Putamen (tissue), 1 donor: ENCODE results near the gene GPR156.
"Not testable (repeated sequence)": the region's sequence is repeated elsewhere in the genome, so short reads cannot be mapped to it uniquely, and the experiment has no call there.

Source experiments
- DNase-seq: peaks from one replicate; pipeline ENCODE4 v3.0.0-alpha.2; 2016; ENCODE audit warnings: low spot score

GPR156 gene

DNA sequence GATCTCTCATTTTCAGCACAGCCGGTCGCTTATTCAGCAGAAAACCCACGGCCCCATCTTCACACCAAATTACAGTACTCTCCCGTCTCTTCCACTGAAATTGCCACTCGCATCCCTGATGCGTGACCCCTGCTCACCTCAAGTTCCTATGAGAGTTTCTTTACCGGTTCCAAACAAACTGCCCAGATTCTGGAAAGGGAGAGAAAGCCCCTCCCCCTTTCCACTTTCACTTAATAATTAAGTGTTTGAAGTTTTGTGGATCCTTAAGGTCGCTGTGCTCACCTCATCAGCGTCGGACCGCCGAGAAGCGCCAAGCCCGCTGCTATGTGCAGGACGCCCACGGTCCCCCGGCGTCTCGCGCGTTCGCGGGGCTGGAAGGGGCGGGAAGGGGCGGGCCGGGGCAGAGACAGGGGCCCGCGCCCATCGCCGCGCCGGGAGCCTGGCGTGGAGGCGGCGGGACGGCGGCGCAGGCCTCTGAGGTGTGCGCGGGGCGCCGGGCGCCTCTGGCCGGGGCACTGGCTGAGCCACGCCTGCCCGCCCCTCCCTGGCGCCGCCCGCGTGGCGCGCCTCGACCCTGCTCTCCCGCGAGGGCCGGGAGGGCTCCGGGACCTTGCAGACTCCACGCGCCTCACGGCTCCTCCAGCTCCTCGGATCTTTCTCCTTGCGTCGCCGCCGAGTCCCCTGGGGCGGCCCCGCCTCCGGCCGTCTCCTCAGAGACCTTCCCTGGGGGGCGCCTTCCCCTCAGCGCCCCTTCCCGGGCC is at the start of gene GPR156:
Gene GPR156, minus strand, starts transcription at position 476 of the 761 bp plus-strand sequence. CDS start 41,124 bp downstream, outside the sequence.
- DNase-seq, result no peak

DNA sequence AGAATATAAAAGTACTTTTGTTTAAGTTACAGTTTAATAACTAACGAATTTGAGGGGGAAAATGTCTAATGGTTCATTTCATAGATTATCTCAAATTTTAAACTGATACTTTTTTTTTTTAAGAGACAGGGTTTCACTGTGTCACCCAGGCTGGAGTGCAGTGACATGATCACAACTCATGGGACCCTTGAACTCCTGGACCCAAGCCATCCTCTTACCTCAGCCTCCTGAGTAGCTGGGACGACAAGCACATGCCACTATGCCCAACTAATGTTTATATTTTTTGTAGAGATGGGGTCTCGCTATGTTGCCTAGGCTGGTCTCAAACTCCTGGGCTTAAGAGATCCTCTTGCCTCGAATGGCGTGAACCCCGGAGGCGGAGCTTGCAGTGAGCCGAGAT is 47.6 kb upstream of the GPR156 start:
- DNase-seq, result no peak

DNA sequence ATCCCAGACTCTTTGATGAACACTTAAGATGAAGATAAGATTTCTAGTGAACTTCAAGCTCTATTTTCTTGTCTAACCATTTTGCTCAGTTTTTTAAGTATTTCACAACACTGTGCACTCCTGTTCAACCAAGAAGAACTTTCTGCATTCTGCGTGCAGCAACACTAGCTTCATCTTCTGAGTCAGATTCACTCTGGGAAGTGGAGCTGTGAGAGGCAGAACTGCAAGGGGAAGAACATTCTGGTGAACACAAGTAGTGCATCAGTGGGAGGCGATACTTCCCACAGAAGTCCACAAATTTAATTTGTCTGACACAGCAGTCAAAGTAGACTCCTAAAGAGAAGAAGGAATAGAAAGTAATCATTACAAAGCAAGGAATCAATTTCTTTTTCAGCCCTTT is 46.1 kb upstream of the GPR156 start:
- DNase-seq, result peak; percentile 63

DNA sequence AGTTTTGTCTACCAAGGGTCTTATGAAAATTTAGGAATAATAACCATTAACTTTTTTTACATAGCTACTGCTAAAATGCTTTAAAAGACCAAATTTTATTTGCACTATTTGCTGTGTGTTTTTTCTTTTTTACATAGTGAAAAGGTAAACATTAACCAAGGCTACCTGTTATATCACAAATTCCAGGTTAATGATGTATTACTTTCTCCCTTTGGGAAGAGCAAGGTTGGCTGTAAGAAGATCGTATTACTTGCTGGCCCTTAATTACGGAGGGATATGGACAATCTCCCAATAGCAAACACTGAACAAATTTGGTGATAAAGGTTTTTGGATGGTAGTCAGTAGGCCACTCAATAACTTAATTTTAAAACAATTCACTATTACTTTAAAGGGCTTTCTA is 41.8 kb upstream of the GPR156 start:
- no peak for DNase-seq

DNA sequence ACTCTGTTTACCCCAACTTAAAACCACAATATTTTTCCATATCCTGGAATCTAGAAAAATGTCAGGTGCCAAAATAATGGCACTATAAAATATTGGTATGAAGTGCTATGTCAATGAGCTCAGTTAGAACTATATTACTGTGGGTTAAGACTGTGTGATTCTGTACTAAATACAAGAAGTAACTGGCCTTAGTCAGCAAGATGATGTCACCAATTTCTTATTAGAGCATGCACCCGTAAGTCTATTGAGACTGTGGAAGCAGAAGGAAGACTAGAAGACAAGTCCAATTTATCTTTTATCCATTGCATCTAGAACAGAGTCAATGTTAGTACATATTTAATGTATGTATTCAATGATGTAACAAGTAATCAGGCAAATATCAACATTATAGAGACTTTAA is 39.2 kb upstream of the GPR156 start:
- DNase-seq, result no peak

DNA sequence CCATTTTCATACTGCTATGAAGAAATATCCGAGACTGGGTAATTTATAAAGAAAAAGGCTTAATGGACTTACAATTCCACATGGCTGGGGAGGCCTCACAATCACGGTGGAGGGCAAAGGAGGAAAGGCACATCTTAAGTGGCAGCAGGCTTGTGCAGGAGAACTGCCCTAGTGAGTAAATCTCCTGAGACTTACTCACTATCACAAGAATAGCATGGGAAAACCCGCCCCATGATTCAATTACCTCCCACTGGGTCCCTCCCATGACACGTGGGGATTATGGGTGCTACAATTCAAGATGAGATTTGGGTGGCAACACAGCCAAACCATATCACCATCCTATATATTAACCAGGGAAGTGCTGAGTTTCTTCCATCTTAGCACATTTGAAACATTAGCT is 38.7 kb upstream of the GPR156 start:
- DNase-seq, result not testable (repeated sequence)

DNA sequence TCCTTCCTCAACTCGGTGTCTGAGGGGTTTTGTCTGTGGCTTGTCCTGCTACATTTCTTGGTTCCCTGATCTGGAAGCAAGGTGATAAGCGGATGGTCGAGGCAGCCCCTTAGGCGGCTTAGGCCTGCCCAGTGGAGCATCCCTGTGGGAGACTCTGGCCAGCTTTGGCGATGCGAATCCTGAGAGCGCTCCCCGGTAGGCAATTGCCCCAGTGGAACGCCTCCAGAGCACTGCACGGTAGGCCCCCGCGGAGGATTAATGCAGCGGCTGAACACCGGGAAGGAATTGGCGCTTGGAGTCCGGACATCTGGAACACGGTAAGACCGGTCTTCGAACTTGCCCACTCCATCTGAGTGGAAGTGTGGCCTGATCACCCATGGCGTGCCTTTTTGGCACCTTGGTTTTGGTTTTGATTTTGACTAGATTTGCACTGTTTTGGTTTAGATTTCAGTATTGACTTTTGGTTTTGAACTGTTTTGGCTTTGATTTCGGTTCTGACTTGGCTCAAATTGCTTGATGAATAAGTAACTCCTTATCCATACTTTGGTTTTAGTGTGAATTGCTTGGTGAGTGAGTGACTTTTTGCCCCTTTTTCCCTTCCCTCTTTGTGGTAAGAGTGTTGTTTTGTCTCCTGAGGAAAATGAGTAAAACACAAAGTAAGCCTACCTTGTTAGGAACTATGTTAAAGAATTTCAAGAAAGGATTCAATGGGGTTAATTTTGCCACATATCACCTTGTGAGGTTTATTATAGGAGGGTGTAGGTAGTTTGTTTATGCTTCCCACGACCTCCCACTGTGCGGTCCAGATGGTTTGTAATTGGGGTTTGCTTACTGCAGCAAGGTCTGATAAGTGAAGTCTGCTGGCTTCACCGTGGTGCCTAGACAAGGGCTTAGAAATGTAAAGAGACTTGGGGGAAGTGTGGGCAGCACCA is 27.1 kb upstream of the GPR156 start:
- no peak for DNase-seq

DNA sequence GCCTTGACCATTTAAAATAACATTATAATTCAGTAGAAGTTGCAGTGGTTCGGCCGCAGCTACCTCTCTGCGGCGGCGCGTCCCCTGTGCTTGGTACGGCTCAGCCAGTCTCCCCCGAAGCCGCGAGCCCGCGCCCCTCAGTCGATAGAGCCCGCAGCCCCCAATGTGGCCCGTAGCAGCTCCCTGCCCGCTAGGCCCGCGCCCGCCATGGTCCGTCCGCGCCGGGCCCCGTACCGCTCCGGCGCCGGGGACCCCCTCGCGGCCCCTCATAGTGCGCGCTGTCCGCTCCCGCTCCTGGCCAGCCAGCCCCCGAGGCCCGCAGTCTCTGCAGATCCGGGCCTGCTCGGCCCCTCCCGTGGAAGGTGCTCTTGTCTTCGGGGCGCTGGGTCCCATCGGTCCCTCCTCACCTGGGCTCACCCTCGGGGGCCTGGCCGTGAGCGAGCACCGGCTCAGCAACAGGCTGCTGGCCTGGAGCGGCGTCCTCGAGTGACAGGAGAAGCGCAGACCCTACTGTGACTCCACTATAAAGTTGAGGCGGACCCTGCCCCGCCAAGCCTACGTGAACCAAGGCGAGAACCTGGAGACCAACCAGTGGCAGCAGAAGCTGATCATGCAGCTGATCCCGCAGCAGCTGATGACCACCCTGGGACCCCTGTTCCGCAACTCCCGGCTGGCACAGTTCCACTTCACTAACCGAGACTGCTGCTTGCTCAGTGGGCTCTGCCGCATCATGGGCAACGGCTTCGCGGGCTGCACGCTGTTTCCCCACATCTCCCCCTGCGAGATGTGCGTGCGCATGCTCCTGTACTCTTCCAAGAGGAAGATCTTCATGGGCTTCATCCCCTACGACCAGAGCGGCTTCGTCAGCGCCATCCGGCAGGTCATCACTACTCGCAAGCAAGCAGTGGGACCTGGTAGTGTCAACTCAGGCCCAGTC is 21.8 kb upstream of the GPR156 start:
- no peak for DNase-seq

DNA sequence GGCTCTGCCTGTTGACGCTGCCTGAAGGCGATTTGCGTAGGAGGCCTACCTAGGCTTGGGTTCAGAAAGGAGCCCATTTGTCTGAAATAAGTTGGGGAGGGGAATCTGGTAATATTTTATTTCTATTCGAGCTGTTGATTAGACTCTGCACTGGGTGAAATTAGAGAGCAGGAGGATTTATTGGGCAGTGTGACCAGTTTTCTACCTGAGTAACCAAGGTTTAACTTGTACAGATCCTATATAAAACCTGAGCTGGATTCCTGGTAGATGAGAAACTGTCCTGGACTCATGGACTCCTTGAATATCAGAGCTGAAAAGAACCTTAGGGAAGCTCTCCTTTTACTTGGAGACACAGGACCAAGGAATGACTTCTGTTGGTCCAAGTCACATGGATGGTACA is 19.6 kb upstream of the GPR156 start:
- DNase-seq, result no peak

DNA sequence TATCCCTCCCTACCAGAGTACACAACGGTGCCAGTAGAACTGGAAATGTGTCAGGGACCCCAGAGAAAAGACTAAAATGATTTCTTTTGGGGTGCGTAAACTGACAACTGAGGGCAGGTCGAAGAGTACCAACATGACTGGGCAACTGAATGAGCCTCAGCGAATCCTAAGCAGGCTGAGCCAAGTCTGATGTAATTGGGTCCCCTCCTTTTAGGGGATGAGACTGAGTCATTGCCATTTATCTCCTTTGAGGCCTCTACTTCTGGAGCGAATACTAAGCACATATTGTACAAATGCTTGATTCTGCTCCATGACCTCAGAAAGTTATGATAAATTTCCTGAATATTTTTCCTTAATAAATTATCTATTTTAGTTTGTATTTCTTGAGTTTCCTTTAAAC is 17.3 kb upstream of the GPR156 start:
- DNase-seq, result no peak

DNA sequence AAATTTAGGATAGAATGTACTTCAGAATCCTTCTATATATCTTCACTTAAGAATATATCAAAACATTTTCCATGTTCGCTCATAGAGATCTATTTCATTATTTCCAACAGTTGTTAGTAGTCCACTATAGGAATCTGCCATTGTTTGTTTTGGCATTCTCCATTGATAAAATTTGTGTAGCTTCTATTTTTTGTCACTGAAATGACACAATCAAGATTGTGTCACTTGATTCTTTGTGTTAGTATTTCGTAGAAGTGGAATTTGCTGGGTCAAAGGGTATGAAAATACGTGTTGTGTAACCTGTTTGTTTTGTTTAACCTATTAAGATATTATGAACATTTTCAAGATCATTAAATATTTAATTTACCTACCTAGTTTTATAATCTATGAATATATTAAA is 15.9 kb upstream of the GPR156 start:
- DNase-seq, result no peak

DNA sequence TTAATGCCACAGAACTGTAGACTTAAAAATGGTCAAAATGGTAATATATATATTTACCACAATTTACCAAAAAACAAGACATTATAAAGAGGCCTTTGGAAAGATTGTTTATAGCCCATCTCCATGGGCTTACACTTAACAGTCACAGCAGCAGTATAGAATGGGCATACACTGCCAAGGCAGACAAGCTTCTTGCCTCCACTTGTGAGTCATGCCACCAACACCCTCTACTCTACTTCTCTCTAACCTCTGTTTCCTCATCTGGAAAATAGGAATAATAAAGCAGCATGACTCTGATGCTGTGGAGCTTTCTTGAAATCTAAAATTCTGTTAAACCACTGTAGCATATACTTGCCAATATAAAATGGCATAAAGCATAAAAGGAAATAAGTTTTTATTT is 14.4 kb upstream of the GPR156 start:
- no peak for DNase-seq

DNA sequence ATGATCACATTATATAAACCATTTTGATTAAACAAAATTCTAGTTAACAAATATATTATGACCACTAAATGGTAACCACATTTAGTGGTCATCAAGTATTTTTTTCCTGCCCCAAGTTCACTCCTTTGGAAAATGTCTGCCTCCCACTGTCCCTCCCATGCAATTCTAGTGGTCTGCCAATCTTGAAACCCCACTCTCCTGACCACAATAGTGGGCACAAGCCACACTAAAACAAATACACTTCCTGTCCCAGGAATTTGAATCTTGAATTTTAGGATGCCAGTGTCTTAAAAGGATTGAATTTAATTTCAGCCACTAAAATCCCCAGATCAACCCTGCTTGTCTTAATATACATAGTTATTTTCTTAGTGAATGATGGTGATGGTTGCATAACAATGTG is 14.0 kb upstream of the GPR156 start:
- DNase-seq, result no peak

DNA sequence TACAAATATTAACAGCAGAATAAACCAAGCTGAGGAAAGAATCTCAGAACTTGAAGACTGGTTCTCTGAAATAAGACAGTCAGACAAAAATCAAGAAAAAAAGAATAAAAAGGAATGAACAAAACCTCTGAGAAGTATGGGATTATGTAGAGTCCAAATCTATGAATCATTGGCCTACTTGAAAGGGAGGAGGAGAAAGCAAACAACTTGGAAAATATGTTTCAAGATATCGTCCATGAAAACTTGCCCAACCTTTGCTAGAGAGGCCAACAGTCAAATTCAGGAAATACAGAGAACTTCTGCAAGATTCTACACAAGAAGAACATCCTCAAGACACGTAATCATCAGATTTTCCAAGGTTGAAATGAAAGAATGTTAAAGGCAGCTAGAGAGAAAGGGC is 6.5 kb upstream of the GPR156 start:
- DNase-seq, result not testable (repeated sequence)

DNA sequence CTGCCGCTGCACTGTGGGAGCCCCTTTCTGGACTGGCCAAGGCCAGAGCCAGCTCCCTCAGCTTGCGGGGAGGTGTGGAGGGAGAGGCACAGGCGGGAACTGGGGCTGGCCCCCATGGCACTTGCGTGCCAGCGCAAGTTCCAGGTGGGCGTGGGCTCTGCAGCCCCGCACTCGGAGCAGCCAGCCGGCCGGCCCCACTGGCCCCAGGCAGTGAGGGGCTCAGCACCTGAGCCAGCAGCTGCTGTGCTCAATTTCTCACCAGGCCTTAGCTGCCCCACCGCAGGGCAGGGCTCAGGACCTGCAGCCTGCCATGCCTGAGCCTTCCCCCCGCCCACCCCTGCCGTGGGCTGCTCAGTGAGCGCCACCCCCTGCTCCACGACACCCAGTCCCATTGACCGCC is 4.6 kb upstream of the GPR156 start:
- DNase-seq, result no peak

DNA sequence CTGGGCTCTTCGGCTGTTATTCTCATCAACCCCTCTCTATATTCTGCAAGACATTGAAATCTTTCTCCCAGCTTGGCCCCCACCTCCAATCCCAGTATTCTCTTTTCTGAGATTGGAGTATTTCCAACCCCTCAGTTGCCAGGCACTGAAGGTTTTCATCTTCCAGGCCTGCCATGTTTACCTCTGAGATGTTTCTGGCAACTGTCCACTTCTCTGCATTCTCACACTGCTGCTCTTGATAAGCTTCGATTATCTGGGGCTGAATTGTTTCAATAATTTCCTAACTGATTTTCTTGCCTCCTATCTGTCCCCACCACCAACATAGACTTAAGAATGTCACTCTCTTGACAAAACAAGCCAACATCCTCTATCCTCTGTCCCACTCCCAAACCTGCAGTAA is 1.4 kb upstream of the GPR156 start:
- DNase-seq, result no peak

DNA sequence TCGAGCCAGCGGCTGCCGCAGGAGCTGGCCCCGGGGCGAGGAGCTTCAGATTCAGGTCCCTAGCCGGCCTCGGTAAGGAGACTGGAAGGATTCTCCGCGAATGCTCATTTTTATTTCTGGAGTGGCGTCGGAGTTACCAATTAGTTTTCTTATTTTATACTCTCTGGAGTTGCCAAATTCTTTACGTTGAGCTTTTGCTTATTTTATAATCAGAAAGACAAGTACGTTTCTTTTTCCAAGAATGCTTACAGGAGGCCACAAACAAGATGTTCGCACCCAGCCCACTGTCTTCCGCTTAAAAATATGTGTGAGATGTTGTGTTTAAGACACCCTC is 453 bp upstream of the GPR156 start:
- no peak for DNase-seq

DNA sequence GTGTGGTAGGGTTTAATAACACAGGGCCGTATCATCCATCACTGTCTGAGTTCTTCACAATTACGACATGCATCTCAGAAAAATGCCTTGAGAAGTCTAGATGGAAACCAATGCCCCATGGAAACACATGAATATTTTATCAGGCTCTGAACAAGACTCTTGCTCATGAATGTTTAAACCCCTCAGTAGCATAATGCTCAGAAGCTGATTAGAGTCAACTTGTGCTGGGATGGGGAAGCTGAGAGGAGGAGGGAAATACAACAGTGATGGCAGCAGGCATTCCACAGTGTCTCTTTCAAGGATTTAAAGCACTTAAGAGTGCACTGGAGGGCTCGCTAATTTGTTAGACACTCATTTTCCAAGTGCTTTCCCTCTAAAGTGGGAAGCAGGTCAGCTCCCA is 3.8 kb downstream of the GPR156 start:
- DNase-seq, result no peak

DNA sequence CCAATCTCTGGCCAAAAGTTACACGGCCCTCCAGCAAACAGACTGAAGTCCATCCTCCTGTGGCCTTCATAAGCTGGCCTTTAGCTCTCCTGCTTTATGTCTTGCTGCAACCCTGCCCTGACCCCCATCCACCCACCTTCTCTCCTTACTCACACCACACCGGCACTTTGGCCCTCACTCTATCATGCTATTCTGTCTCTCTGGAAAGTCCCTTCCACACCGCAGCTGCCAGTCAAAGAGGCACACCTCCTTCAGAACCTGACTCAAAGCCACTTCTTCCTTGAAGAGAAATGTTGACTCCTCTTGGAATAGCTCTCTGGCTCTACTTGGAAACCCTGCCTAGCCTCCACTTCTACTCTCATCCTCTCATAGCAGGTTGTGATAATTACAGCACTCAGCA is 4.5 kb downstream of the GPR156 start:
- no peak for DNase-seq

DNA sequence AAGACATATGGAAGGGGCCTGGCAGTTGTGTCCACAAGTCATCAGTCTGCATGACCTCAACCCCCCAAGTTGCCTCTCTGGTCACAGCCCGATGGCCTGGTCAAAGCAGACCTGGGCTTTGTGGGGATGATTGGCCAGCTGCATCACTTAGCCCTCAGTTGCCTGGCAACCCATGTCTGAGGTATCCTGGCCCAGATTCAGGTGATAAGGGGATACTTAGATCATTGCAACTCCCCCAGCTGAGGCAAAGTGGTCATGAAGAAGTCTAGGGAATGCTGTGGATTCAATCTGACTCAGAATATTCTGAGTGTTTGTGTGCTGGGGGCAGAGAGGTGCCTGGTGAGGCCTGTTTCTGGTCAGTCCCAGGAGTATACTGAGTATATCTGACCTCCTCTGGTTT is 5.0 kb downstream of the GPR156 start:
- no peak for DNase-seq

DNA sequence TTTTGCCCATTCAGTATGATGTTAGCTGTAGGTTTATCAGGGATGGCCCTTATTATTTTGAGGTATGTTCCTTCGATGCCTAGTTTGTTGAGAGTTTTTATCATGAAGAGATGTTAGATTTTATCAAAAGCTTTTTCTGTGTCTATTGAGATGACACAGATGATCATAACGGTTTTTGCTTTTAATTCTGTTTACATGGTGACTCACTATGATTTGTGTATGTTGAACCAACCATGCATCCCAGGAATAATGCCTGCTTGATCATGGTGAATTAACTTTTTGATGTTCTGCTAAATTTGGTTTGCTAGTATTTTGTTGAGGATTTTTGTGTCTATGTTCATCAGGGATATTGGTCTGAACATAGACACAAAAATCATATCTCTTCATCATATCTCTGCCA is 8.3 kb downstream of the GPR156 start:
- no peak for DNase-seq

DNA sequence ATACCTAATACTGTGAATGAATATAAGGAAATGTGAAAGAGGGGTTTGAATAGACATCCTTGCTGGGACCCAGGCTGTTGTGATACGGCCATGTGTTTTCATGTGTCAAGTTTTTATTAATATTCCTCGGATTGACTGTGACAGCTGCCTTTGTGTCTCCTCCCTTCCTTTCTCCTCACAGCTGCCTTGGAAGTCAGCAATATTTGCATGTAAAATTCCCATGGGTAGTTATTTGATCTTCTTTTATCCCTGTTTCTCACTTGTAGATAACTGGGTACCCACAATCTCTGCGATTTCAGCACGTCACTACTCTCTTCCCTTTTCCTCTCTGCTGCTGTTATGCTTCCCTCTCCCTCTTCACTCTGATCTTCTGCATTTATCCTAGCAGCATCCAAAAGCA is 9.4 kb downstream of the GPR156 start:
- DNase-seq, result no peak
